Peyer's patch (tissue), 4 donors: ENCODE data around the gene FAM229B. TPM values are rescaled to one million over a fixed set of nuclear protein-coding genes. Genes with fewer than 3 reads are reported as not detected.
"Not testable (repeated sequence)": the region's sequence is repeated elsewhere in the genome, so short reads cannot be mapped to it uniquely, and the experiment has no call there.

ENCODE experiments used
- DNase-seq, 3 donors: peaks; one replicate each; pipeline ENCODE4 v3.0.0-alpha.2; 2017 to 2019
- H3K27ac ChIP-seq, 4 donors: fragments of 200-600 bp; sonication (generic); one replicate each; pipeline ENCODE4 v1.5.1; 2016 to 2019
- H3K27me3 ChIP-seq, 2 donors: fragments of 200-600 bp; sonication (generic); one replicate each; pipeline ENCODE4 v1.5.1; 2019
- H3K36me3 ChIP-seq, 3 donors: fragments of 200-600 bp; sonication (generic); one replicate each; pipeline ENCODE4 v1.5.1; 2016 to 2019
- H3K4me1 ChIP-seq, 4 donors: fragments of 200-600 bp; sonication (generic); one replicate each; pipeline ENCODE4 v1.5.1; 2016 to 2019
- H3K4me3 ChIP-seq, 4 donors: fragments of 200-600 bp; sonication (generic); 1 replicate in 3 of 4; 2 replicates in 1 of 4; pipeline ENCODE4 v1.5.1; 2016 to 2019; ENCODE audit warnings: mild to moderate bottlenecking in 1 of 4
- H3K9me3 ChIP-seq, 4 donors: fragments of 200-600 bp; sonication (generic); one replicate each; pipeline ENCODE4 v1.5.1; 2016 to 2019; ENCODE audit warnings: mild to moderate bottlenecking in 1 of 4
- POLR2A ChIP-seq, 2 donors: fragments of 450-650 bp; IDR thresholded peaks; one replicate each; pipeline ENCODE4 v1.5.1; 2017; ENCODE audit warnings: antibody characterized with exemption in 2 of 2, mild to moderate bottlenecking in 2 of 2, moderate library complexity in 2 of 2
- total RNA-seq, 4 donors: library from RNA; depleted of rRNA; stranded (reverse); fragments of >200 nt; gene quantifications; one replicate each; pipeline ENCODE4 v1.1.0, GENCODE V29; 2016
- TF ChIP-seq, protein P1 (sequence below), 6 experiments: fragments of 450-650 bp in 4 of 6; fragments of 200-600 bp in 2 of 6; sonication (generic) in 1 of 6; IDR thresholded peaks; one replicate each; pipeline ENCODE4 v1.5.1; 2017 to 2019; ENCODE audit warnings: antibody characterized with exemption in 6 of 6, mild to moderate bottlenecking in 3 of 6, moderate library complexity in 1 of 6

The FAM229B gene
- total RNA-seq, 4 donors from 2014 or later = 1.2 to 13.2 (median 2.9) TPM; not detected in 1

DNA sequence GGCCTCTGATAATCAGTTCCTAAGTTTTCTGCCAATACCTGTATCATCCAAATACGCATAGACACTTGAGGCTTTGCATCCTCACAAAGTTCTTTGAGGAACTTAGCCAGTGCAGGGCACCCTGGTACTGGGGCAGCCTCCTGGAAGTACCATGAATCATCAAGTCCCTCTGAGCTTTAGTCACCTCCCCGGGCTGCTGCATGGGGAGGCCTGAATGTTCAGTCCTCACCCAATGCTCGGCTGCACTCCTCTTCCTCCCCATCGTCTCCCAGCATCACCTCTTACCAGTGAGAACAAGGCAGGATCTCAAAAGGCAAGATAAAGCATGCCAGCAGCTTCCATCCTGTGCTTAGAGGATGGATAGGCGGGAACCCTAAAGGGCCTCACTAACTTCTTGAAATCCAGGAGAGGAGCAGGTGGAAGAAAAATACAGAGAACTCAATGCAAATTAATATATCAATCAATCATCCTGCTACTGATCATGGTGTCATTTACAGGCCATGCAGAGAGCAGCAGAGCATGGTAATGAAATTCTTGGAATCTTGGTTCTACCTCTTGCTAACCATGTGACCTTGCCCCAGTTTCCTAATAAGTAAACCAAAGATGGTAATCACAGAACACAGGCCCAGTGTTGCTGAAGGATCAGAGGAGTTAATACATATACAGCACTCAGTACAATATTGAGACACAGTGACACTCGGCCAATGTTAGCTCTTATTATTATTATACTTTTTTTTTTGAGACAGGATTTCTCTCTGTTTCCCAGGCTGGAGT, 38.2 kb upstream of the FAM229B start:
- no peak overlapping the region for H3K4me3 ChIP-seq
- TF ChIP-seq, protein P1, sequence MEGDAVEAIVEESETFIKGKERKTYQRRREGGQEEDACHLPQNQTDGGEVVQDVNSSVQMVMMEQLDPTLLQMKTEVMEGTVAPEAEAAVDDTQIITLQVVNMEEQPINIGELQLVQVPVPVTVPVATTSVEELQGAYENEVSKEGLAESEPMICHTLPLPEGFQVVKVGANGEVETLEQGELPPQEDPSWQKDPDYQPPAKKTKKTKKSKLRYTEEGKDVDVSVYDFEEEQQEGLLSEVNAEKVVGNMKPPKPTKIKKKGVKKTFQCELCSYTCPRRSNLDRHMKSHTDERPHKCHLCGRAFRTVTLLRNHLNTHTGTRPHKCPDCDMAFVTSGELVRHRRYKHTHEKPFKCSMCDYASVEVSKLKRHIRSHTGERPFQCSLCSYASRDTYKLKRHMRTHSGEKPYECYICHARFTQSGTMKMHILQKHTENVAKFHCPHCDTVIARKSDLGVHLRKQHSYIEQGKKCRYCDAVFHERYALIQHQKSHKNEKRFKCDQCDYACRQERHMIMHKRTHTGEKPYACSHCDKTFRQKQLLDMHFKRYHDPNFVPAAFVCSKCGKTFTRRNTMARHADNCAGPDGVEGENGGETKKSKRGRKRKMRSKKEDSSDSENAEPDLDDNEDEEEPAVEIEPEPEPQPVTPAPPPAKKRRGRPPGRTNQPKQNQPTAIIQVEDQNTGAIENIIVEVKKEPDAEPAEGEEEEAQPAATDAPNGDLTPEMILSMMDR (IDR thresholded peaks at IDR 0.05) = no peak
- no peak for TF ChIP-seq POLR2A (IDR thresholded peaks at IDR 0.05)
- H3K4me1 ChIP-seq = no peaks in the 10 kb centered on the region
- no peaks in the 10 kb centered on the region for H3K9me3 ChIP-seq
- no peak overlapping the region for H3K27ac ChIP-seq
- H3K36me3 ChIP-seq = no peaks in the 10 kb centered on the region
- no peaks in the 10 kb centered on the region for H3K27me3 ChIP-seq
- DNase-seq = no peak

DNA sequence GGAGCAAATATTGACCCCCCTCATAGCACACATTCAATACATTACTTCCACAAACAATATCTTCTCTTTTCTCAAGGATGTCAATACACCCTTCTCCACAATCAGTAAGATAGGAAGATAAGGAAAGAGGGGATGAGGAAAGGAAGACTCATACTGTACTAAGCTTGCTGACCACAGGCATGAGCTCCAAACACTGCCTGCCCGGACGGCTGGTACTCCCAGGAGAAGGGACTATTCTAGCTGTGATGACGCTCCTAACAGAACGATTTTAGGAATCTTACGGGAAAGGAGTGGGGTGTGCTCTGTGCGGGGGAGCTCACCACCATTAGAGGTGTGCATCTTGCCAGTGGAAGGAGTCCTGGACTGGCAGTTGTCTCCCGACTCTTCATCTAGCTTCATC, 37.4 kb upstream of the FAM229B start:
- no peak for DNase-seq
- Histone ChIP-seq H3K27me3 (no peaks in the 10 kb centered on the region), H3K4me1 (no peaks in the 10 kb centered on the region), H3K27ac (no peak overlapping the region), H3K36me3 (no peaks in the 10 kb centered on the region), H3K4me3 (no peak overlapping the region), H3K9me3 (no peaks in the 10 kb centered on the region)
- no peak for TF ChIP-seq POLR2A (IDR thresholded peaks at IDR 0.05)
- TF ChIP-seq, protein P1 (IDR thresholded peaks at IDR 0.05) = no peak

DNA sequence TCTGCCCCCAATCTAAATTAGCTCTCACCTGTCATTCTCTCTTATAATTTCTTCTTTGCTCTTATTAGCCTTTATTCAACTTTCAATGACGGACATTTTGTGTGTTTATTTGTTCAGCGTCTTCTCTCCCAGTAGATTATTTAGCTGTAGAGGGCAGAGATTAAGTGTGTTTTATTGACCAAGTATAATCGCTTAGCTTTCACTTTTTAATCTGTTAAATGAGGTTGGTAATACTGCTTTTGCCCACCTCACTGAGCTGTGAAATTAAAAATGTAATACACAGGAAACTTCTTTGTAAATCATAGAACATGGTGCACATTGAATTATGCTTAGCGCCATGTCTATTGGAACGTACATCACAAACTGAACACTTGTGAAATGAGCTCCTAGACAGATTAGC, 37.0 kb upstream of the FAM229B start:
- no peaks in the 10 kb centered on the region for H3K27me3 ChIP-seq
- TF ChIP-seq POLR2A (IDR thresholded peaks at IDR 0.05) = no peak
- TF ChIP-seq, protein P1 (IDR thresholded peaks at IDR 0.05) = no peak
- DNase-seq = no peak
- H3K4me1 ChIP-seq = no peaks in the 10 kb centered on the region
- no peak overlapping the region for H3K4me3 ChIP-seq
- no peak overlapping the region for H3K27ac ChIP-seq
- H3K9me3 ChIP-seq = no peaks in the 10 kb centered on the region
- no peaks in the 10 kb centered on the region for H3K36me3 ChIP-seq

- not testable (repeated sequence) for DNase-seq, H3K27ac ChIP-seq, H3K9me3 ChIP-seq, H3K27me3 ChIP-seq, H3K4me1 ChIP-seq, H3K4me3 ChIP-seq, H3K36me3 ChIP-seq
These were observed 36.1 kb upstream of the FAM229B start for GRCh38 chr6:112051251-112051740.

DNA sequence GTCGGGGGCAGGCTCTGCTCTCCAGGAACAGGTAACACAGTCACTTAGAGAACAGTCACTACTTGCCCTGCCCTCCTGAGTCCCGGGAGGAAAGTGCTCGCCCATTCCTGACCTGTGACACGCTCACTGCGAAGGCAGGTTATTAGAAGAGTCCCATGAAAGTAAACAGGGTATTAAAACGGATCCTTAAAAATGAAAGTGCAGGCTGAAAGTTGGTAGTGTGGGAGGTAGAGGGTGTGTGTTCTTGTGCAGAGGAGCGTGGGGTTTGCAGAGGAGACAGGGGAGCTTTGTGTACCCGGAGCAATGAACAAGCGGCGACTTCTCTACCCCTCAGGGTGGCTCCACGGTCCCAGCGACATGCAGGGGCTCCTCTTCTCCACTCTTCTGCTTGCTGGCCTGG, 33.4 kb upstream of the FAM229B start, which contains the start of gene CCN6:
Gene CCN6 (plus strand): TSS at position 104 of the 400 bp plus-strand sequence. CDS start 254 bp downstream, at position 358.
- DNase-seq = no peak
- no peak within 1 kb of the TSS for H3K27ac ChIP-seq

More for the DNA sequence above, 33.4 kb upstream of the FAM229B start, which contains the start of gene CCN6:
- Histone ChIP-seq H3K9me3 (no peaks in the 10 kb centered on the region), H3K36me3 (no peaks in the 10 kb centered on the region), H3K4me1 (no peaks in the 10 kb centered on the region), H3K27me3 (no peaks in the 10 kb centered on the region), H3K4me3 (no peak within 1 kb of the TSS)
- TF ChIP-seq POLR2A (IDR thresholded peaks at IDR 0.05) = no peak
- TF ChIP-seq, protein P1 (IDR thresholded peaks at IDR 0.05) = no peak
